Measurements from ENCODE around the gene GPR68. TPM values are rescaled to one million over a fixed set of nuclear protein-coding genes. Genes with fewer than 3 reads are reported as not detected.
"Not testable (repeated sequence)": the region's sequence is repeated elsewhere in the genome, so short reads cannot be mapped to it uniquely, and the experiment has no call there.

Gene GPR68
- total RNA-seq, 1 donor from 2014 or later = 6.3 TPM

- Histone ChIP-seq H3K4me3 (peak overlapping the region; percentile 56), H3K27ac (peak overlapping the region; percentile 58), H3K4me1 (peaks cover 48% of the 10 kb centered on the region), H3K27me3 (no peaks in the 10 kb centered on the region), H3K9me3 (no peaks in the 10 kb centered on the region), H3K36me3 (no peaks in the 10 kb centered on the region)
- intact Hi-C loops (cut with DNase I) = no loop called here
- DNase-seq (peak; percentile 80), ATAC-seq (peak; percentile 69)
- peak; percentile 12 for TF ChIP-seq CTCF (IDR thresholded peaks at IDR 0.05)
Measured at GRCh38 chr14:91252871-91253794, 8.6 kb upstream of the GPR68 start.

- no peak for ATAC-seq
- intact Hi-C loops (cut with DNase I) = no loop called here
- Histone ChIP-seq H3K27ac (peak overlapping the region; percentile 52), H3K9me3 (no peaks in the 10 kb centered on the region), H3K4me3 (no peak overlapping the region), H3K27me3 (no peaks in the 10 kb centered on the region), H3K36me3 (no peaks in the 10 kb centered on the region), H3K4me1 (peaks cover 37% of the 10 kb centered on the region)
- DNase-seq = no peak
- no peak for TF ChIP-seq CTCF (IDR thresholded peaks at IDR 0.05)
Measured at GRCh38 chr14:91250912-91251311, 6.4 kb upstream of the GPR68 start.

- intact Hi-C loops (cut with DNase I) = no loop called here
- Histone ChIP-seq H3K4me3 (no peak overlapping the region), H3K9me3 (no peaks in the 10 kb centered on the region), H3K27ac (peak overlapping the region; percentile 52), H3K4me1 (peaks cover 37% of the 10 kb centered on the region), H3K27me3 (no peaks in the 10 kb centered on the region), H3K36me3 (no peaks in the 10 kb centered on the region)
- DNase-seq = peak; percentile 78
- ATAC-seq = peak; percentile 65
- TF ChIP-seq CTCF (IDR thresholded peaks at IDR 0.05) = no peak
Measured at GRCh38 chr14:91249841-91250616, 5.5 kb upstream of the GPR68 start.

- Histone ChIP-seq H3K9me3 (no peaks in the 10 kb centered on the region), H3K4me3 (no peak overlapping the region), H3K4me1 (peaks cover 39% of the 10 kb centered on the region), H3K27ac (peak overlapping the region; percentile 30), H3K36me3 (no peaks in the 10 kb centered on the region), H3K27me3 (no peaks in the 10 kb centered on the region)
- TF ChIP-seq CTCF (IDR thresholded peaks at IDR 0.05) = no peak
- ATAC-seq (no peak), DNase-seq (no peak)
- intact Hi-C loops (cut with DNase I) = no loop called here
Measured at GRCh38 chr14:91246051-91246852, 1.7 kb upstream of the GPR68 start.

- ATAC-seq; H3K27me3 ChIP-seq; H3K9me3 ChIP-seq; intact Hi-C loops (cut with DNase I); DNase-seq; H3K36me3 ChIP-seq; H3K4me3 ChIP-seq: not testable (repeated sequence)
- Histone ChIP-seq H3K4me1 (peaks cover 33% of the 10 kb centered on the region), H3K27ac (peak overlapping the region; percentile 65)
Measured at GRCh38 chr14:91245616-91246015, 1.1 kb upstream of the GPR68 start.

All from upper lobe of right lung (tissue), 1 donor.